ENCODE results near the gene PPFIA1.

GRCh38 chr11:70252844-70253243 is 17.6 kb upstream of the PPFIA1 start:
- TF ChIP-seq HDAC2 (IDR thresholded peaks at IDR 0.05), result no peak
- no peak for TF ChIP-seq SPI1 (IDR thresholded peaks at IDR 0.05; ENCODE audit: borderline replicate concordance, insufficient read depth, low read depth, low read length)
- no peak for TF ChIP-seq POLR2A (IDR thresholded peaks at IDR 0.05; ENCODE audit: low read depth, low read length)
- TF ChIP-seq MXI1 (IDR thresholded peaks at IDR 0.05; ENCODE audit: low read depth, low read length), result no peak
- TF ChIP-seq TAF1 (IDR thresholded peaks at IDR 0.05; ENCODE audit: borderline replicate concordance, low read depth, low read length), result no peak
- no peak for TF ChIP-seq NFYB (IDR thresholded peaks at IDR 0.05; ENCODE audit: insufficient read depth, low read depth, low read length)
- no peak for TF ChIP-seq CTCF (IDR thresholded peaks at IDR 0.05 in 2 of 3, conservative IDR thresholded peaks at IDR 0.05 in 1 of 3; ENCODE audit: control insufficient read depth in 2 of 3, extremely low read depth in 1 of 3, insufficient read depth in 1 of 3, low read depth in 3 of 3, low read length in 3 of 3)
- no peak for TF ChIP-seq EGR1 (IDR thresholded peaks at IDR 0.05; ENCODE audit: borderline replicate concordance in 1 of 2, low read depth in 2 of 2, low read length in 2 of 2)
- no peak for TF ChIP-seq POLR2AphosphoS5 (IDR thresholded peaks at IDR 0.05; ENCODE audit: low read length)

Measured in GM12878 (cell line).